Thyroid gland (tissue), 4 donors: ENCODE measurements around the gene MYOG.

ENCODE experiments used
- POLR2A ChIP-seq, 2 donors: fragments of 450-650 bp; IDR thresholded peaks; one replicate each; pipeline ENCODE4 v1.6.1; 2017; ENCODE audit warnings: antibody characterized with exemption in 2 of 2, mild to moderate bottlenecking in 2 of 2, moderate library complexity in 1 of 2
- TF ChIP-seq, protein P1 (sequence below), 6 experiments: fragments of 200-600 bp in 3 of 6; fragments of 450-650 bp in 3 of 6; sonication (generic) in 3 of 6; IDR thresholded peaks; one replicate each; pipeline ENCODE4 v1.5.1; 2016 to 2019; ENCODE audit warnings: antibody characterized with exemption in 6 of 6, mild to moderate bottlenecking in 2 of 6, inconsistent platforms in 1 of 6, moderate library complexity in 1 of 6

DNA sequence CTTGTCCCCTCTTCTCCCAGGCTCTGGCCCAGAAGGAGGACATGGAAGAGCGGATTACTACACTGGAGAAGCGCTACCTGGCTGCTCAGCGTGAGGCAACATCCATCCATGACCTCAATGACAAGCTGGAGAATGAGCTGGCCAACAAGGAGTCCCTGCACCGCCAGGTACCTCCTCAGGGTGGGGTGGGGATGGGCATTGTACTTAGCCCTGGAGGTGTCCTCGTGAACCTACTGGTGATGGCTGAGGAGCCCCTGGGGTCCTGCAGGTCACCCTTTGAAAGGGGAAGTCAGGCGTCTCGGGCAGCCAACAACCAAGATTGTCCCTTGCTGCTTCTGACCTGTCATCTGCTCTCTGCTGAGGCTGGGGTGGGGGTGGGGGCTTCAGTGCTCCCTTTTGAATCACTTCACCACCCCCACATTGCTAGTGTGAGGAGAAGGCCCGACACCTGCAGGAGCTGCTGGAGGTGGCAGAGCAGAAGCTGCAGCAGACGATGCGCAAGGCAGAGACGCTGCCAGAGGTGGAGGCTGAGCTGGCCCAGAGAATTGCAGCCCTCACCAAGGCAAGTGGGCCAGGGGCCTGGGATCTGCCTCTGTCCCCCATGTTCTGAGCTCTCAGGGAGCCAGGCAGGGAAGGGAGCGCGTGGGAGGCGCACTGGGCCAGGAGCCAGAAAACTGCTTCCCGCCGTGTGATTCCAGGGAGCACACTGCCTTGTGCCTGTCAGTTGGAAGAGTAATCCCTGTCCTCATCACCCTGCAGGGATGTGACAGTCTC, 39.8 kb downstream of the MYOG start:
- TF ChIP-seq, protein P1, sequence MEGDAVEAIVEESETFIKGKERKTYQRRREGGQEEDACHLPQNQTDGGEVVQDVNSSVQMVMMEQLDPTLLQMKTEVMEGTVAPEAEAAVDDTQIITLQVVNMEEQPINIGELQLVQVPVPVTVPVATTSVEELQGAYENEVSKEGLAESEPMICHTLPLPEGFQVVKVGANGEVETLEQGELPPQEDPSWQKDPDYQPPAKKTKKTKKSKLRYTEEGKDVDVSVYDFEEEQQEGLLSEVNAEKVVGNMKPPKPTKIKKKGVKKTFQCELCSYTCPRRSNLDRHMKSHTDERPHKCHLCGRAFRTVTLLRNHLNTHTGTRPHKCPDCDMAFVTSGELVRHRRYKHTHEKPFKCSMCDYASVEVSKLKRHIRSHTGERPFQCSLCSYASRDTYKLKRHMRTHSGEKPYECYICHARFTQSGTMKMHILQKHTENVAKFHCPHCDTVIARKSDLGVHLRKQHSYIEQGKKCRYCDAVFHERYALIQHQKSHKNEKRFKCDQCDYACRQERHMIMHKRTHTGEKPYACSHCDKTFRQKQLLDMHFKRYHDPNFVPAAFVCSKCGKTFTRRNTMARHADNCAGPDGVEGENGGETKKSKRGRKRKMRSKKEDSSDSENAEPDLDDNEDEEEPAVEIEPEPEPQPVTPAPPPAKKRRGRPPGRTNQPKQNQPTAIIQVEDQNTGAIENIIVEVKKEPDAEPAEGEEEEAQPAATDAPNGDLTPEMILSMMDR (IDR thresholded peaks at IDR 0.05), result no peak
- TF ChIP-seq POLR2A (IDR thresholded peaks at IDR 0.05), result no peak
